ENCODE results near the gene IPO7. TPM values are rescaled to one million over a fixed set of nuclear protein-coding genes. Genes with fewer than 3 reads are reported as not detected.
"Not testable (repeated sequence)": the region's sequence is repeated elsewhere in the genome, so short reads cannot be mapped to it uniquely, and the experiment has no call there.

Gene IPO7
- total RNA-seq, 1 experiment from 2014 or later: 204 TPM

GRCh38 chr11:9380773-9381172, 3.7 kb upstream of the IPO7 start:
- Histone ChIP-seq H3K9me3 (replicated peaks) (no peaks in the 10 kb centered on the region), H3K4me1 (peaks cover 1% of the 10 kb centered on the region; the same call in 1 of the 2 replicates), H3K4me3 (no peak overlapping the region), H3K27me3 (no peaks in the 10 kb centered on the region), H3K27ac (no peak overlapping the region), H3K36me3 (peaks cover under 1% of the 10 kb centered on the region)
- DNase-seq: peak in 1 of 2 experiments; percentile 20

GRCh38 chr11:9385327-9385899, 961 bp downstream of the IPO7 start:
- Histone ChIP-seq H3K36me3 (peaks cover 43% of the 10 kb centered on the region), H3K27me3 (no peaks in the 10 kb centered on the region), H3K4me1 (peaks cover 12% of the 10 kb centered on the region; the same call in 1 of the 2 replicates), H3K4me3 (peak overlapping the region; percentile 87), H3K9me3 (replicated peaks) (no peaks in the 10 kb centered on the region), H3K27ac (peak overlapping the region; percentile 96)
- DNase-seq: no peak

- H3K4me1 ChIP-seq: peaks cover 12% of the 10 kb centered on the region; the same call in 1 of the 2 replicates
- no peak for DNase-seq
- H3K9me3 ChIP-seq (replicated peaks): no peaks in the 10 kb centered on the region
- H3K36me3 ChIP-seq: peaks cover 48% of the 10 kb centered on the region
- H3K27me3 ChIP-seq: no peaks in the 10 kb centered on the region
- no peak overlapping the region for H3K27ac ChIP-seq
- peak overlapping the region; percentile 87 for H3K4me3 ChIP-seq
Observed at GRCh38 chr11:9386086-9386485, 1.6 kb downstream of the IPO7 start.

GRCh38 chr11:9386901-9387300, 2.4 kb downstream of the IPO7 start:
- no peak for DNase-seq
- H3K27ac ChIP-seq: no peak overlapping the region
- H3K27me3 ChIP-seq: no peaks in the 10 kb centered on the region
- peaks cover 12% of the 10 kb centered on the region; the same call in 1 of the 2 replicates for H3K4me1 ChIP-seq
- H3K4me3 ChIP-seq: no peak overlapping the region
- H3K36me3 ChIP-seq: peaks cover 56% of the 10 kb centered on the region
- no peaks in the 10 kb centered on the region for H3K9me3 ChIP-seq (replicated peaks)

DNA sequence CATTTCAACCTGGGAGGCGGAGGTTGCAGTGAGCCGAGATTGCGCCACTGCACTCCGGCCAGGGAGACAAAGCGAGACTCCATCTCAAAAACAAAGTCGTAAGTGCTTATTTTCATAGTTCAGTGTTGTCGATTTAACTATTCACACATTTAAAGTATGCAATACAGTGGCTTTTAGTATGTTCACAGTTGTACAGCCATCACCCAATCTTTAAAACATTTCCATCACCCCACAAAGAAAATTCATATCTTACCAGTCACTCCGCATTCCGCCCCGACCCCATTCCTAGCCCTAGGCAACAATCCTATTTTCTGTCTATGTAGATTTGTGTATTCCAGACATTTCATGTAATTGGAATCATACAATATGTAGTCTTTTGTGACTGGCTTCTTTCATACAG, 11.9 kb downstream of the IPO7 start:
- Histone ChIP-seq H3K27ac (no peak overlapping the region), H3K36me3 (peaks cover 70% of the 10 kb centered on the region), H3K4me1 (no peaks in the 10 kb centered on the region), H3K9me3 (replicated peaks) (no peaks in the 10 kb centered on the region), H3K4me3 (no peak overlapping the region), H3K27me3 (no peaks in the 10 kb centered on the region)
- no peak for DNase-seq

DNA sequence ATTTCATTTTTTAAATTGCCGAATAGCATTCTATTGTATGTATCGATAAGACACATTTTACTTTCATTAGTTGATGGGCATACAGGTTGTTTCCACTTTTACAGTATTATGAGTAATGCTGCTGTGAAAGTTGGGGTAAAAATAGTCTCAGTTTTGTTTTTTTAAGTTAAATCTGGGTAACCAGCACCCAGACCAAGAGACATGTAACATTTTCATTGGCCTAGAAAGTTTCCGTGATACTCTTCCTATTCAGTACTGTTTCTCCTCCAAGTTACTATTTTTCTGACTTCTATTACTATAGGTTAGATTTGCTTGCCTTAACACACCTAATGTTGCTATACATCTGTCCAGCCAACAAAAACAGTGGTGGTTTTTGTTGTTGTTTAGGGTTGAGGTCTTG, 12.3 kb downstream of the IPO7 start:
- no peaks in the 10 kb centered on the region for H3K4me1 ChIP-seq

GRCh38 chr11:9397746-9398680, 13.6 kb downstream of the IPO7 start:
- Histone ChIP-seq H3K4me1 (no peaks in the 10 kb centered on the region), H3K4me3 (no peak overlapping the region), H3K27ac (no peak overlapping the region), H3K27me3 (no peaks in the 10 kb centered on the region), H3K9me3 (replicated peaks) (no peaks in the 10 kb centered on the region), H3K36me3 (peaks cover 62% of the 10 kb centered on the region)
- DNase-seq: no peak

More for the DNA sequence above, 12.3 kb downstream of the IPO7 start:
- Histone ChIP-seq H3K36me3 (peaks cover 69% of the 10 kb centered on the region), H3K27me3 (no peaks in the 10 kb centered on the region), H3K27ac (no peak overlapping the region), H3K4me3 (no peak overlapping the region), H3K9me3 (replicated peaks) (no peaks in the 10 kb centered on the region)
- no peak for DNase-seq

DNA sequence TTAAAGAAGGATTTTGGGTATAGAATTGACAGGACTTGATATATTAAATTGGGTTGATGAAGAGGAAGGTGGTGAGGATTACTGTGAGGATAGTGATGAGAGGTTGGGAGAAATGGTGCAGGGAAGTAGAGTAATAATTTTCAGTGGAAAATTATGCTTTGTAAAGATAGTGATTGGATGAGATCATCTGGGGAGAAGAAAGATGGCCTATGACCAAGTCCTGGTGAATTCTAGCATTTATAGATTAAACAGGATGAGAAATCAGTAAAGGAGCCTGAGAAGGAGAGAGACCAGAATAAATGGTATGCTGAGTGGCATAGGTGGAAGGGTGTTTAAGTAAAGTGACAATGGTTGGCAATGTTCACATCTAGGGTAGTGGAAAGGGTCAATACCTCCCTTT, 15.0 kb downstream of the IPO7 start:
- no peak overlapping the region for H3K27ac ChIP-seq

GRCh38 chr11:9401884-9402283, 17.4 kb downstream of the IPO7 start:
- not testable (repeated sequence) for DNase-seq; H3K9me3 ChIP-seq (replicated peaks); H3K4me1 ChIP-seq; H3K4me3 ChIP-seq; H3K27ac ChIP-seq; H3K27me3 ChIP-seq
- H3K36me3 ChIP-seq: peaks cover 59% of the 10 kb centered on the region

More for the DNA sequence above, 15.0 kb downstream of the IPO7 start:
- no peaks in the 10 kb centered on the region for H3K27me3 ChIP-seq
- no peak overlapping the region for H3K4me3 ChIP-seq
- peaks cover 62% of the 10 kb centered on the region for H3K36me3 ChIP-seq
- no peak for DNase-seq
- no peaks in the 10 kb centered on the region for H3K9me3 ChIP-seq (replicated peaks)
- no peaks in the 10 kb centered on the region for H3K4me1 ChIP-seq

DNA sequence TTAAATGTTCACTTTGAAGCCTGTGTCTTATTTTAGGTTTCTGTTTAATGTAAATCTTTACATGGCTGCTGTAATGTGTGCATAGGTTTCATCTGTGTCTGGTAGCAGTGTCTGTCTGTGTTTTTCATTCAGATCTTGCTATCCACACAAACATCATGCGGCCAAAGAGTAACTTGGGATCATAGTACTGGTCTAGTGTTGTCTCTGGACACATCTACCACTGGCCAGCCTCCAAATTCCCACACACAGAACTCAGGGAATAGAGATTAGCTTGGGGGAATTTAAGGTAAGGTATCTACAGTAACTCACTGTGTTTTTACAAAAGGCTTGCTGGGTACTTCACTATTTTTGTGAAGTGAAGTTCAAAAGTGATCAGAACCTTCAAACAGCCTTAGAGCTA, 44.3 kb downstream of the IPO7 start:
- no peak overlapping the region for H3K4me3 ChIP-seq
- no peaks in the 10 kb centered on the region for H3K27me3 ChIP-seq
- no peaks in the 10 kb centered on the region for H3K4me1 ChIP-seq
- no peaks in the 10 kb centered on the region for H3K9me3 ChIP-seq (replicated peaks)
- DNase-seq: no peak
- peaks cover 97% of the 10 kb centered on the region for H3K36me3 ChIP-seq
- no peak overlapping the region for H3K27ac ChIP-seq

GRCh38 chr11:9438611-9439010, 54.2 kb downstream of the IPO7 start:
- no peak overlapping the region for H3K27ac ChIP-seq
- peaks cover 93% of the 10 kb centered on the region for H3K36me3 ChIP-seq
- no peak overlapping the region for H3K4me3 ChIP-seq
- no peak for DNase-seq
- H3K9me3 ChIP-seq (replicated peaks): no peaks in the 10 kb centered on the region
- no peaks in the 10 kb centered on the region for H3K4me1 ChIP-seq
- no peaks in the 10 kb centered on the region for H3K27me3 ChIP-seq

DNA sequence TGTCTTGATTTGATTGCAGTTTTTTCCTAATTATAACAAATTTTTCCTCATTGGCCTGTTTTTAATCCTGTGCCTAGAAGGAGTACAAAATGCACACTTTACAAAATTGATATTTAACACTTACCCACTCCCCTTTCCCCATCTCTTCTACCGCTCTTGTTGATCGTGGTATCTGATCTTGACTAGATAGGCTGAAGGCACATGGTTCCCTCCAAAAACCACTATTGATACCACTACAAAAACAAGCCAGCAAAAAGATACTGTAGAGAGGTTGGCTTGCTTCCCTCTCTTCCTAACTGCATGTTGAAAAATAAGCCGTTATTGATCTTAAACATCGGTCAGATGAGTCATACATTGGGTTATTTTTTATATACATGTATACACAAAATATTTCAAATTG, 61.8 kb downstream of the IPO7 start:
- Histone ChIP-seq H3K36me3 (peaks cover 73% of the 10 kb centered on the region), H3K9me3 (replicated peaks) (no peaks in the 10 kb centered on the region), H3K4me1 (no peaks in the 10 kb centered on the region), H3K27ac (no peak overlapping the region), H3K27me3 (no peaks in the 10 kb centered on the region), H3K4me3 (no peak overlapping the region)
- no peak for DNase-seq

GRCh38 chr11:9448576-9449352, 64.3 kb downstream of the IPO7 start:
- no peaks in the 10 kb centered on the region for H3K4me1 ChIP-seq
- peaks cover 50% of the 10 kb centered on the region for H3K36me3 ChIP-seq
- no peak for DNase-seq

DNA sequence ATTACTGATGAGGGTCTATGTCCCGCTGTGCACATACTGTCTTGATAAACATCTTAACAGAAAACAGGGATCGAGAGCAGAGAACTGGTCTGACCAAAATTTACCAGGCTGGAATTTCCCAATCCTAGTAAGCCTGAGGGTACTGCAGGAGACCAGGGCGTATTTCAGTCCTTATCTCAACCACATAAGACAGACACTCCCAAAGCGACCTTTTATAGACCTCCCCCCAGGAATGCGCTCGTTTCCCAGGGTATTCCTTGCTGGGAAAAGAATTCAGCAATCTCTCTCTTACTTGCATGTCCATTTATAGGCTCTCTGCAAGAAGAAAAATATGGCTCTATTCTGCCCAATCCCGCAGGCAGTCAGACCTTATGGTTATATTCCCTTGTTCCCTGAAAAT, 67.6 kb downstream of the IPO7 start:
- not testable (repeated sequence) for H3K4me3 ChIP-seq; H3K4me1 ChIP-seq; H3K27ac ChIP-seq; H3K9me3 ChIP-seq (replicated peaks); H3K27me3 ChIP-seq
- DNase-seq: peak; percentile 26 to 30
- peaks cover 28% of the 10 kb centered on the region for H3K36me3 ChIP-seq

More at GRCh38 chr11:9448576-9449352, 64.3 kb downstream of the IPO7 start:
- H3K9me3 ChIP-seq (replicated peaks): no peaks in the 10 kb centered on the region
- no peak overlapping the region for H3K27ac ChIP-seq
- no peak overlapping the region for H3K4me3 ChIP-seq
- H3K27me3 ChIP-seq: no peaks in the 10 kb centered on the region

DNA sequence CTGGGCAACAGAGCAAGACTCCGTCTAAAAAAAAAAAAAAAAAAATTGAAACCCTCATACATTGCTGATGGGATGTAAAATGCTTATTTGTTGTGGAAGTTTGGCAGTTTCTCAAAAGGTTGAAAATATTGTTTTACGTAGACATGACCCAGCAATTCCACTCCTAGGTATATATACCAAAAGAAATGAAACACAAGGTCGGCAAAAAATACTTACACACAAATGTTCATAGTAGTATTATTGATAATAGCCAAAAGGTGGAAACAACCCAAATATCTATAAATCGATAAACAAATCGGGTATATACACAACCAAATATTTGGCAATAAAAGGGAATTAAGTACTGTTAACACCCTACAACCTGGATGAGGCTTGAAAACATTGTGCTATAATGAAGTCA, 71.3 kb downstream of the IPO7 start:
- no peaks in the 10 kb centered on the region for H3K4me1 ChIP-seq
- no peak for DNase-seq
- no peak overlapping the region for H3K4me3 ChIP-seq

More for the DNA sequence above, 71.3 kb downstream of the IPO7 start:
- Histone ChIP-seq H3K36me3 (no peaks in the 10 kb centered on the region), H3K27ac (no peak overlapping the region), H3K9me3 (replicated peaks) (no peaks in the 10 kb centered on the region), H3K27me3 (no peaks in the 10 kb centered on the region)

Data from SJCRH30 (cell line).